COR-L47 (cell line): Measurements from ENCODE around the gene UBXN4.
"Not testable (repeated sequence)": the region's sequence is repeated elsewhere in the genome, so short reads cannot be mapped to it uniquely, and the experiment has no call there.

Experiments used
- DNase-seq: peaks from one replicate; lab custom pipeline; 2025; lab: John Stamatoyannopoulos, UW

The UBXN4 gene

GRCh38 chr2:135768863-135769262 is 27.2 kb downstream of the UBXN4 start:
- no peak for DNase-seq

GRCh38 chr2:135773319-135773718 is 31.7 kb downstream of the UBXN4 start:
- DNase-seq = no peak

- DNase-seq = no peak
These were observed 32.3 kb downstream of the UBXN4 start for GRCh38 chr2:135773917-135774316.

- DNase-seq = no peak
These were observed 33.8 kb downstream of the UBXN4 start for GRCh38 chr2:135775420-135775819.

- no peak for DNase-seq
These were observed 34.7 kb downstream of the UBXN4 start for GRCh38 chr2:135776367-135776766.

- DNase-seq = no peak
These were observed 40.6 kb downstream of the UBXN4 start for GRCh38 chr2:135782231-135782630.

- DNase-seq = no peak
These were observed 41.8 kb downstream of the UBXN4 start for GRCh38 chr2:135783439-135783838.

- no peak for DNase-seq
These were observed 43.4 kb downstream of the UBXN4 start for GRCh38 chr2:135785032-135785431.

GRCh38 chr2:135786823-135787222 is 45.2 kb downstream of the UBXN4 start:
- no peak for DNase-seq

- DNase-seq = no peak
These were observed 48.8 kb downstream of the UBXN4 start for GRCh38 chr2:135790423-135790822.

GRCh38 chr2:135791418-135792190 is 49.9 kb downstream of the UBXN4 start:
- DNase-seq = no peak

- DNase-seq = no peak
These were observed 50.9 kb downstream of the UBXN4 start for GRCh38 chr2:135792401-135793150.

- not testable (repeated sequence) for DNase-seq
These were observed 54.0 kb downstream of the UBXN4 start for GRCh38 chr2:135795641-135796040.

GRCh38 chr2:135796606-135797005 is 55.0 kb downstream of the UBXN4 start:
- no peak for DNase-seq

- DNase-seq = peak; percentile 45
These were observed 56.0 kb downstream of the UBXN4 start for GRCh38 chr2:135797497-135798274.

- DNase-seq = no peak
These were observed 56.6 kb downstream of the UBXN4 start for GRCh38 chr2:135798275-135798705.

- DNase-seq = no peak
These were observed 57.1 kb downstream of the UBXN4 start for GRCh38 chr2:135798762-135799161.

- DNase-seq = no peak
These were observed 58.1 kb downstream of the UBXN4 start for GRCh38 chr2:135799738-135800137.

GRCh38 chr2:135800513-135801460 is 59.1 kb downstream of the UBXN4 start:
- DNase-seq = no peak

- DNase-seq = no peak
These were observed 60.7 kb downstream of the UBXN4 start for GRCh38 chr2:135802350-135802749.

- DNase-seq = no peak
These were observed 61.6 kb downstream of the UBXN4 start for GRCh38 chr2:135803278-135803677.
